Ovary (tissue), 3 donors: Measurements from ENCODE around the gene TMEM62.

Source experiments
- CTCF ChIP-seq, 3 donors: fragments of 450-650 bp in 2 of 3; fragments of 200-600 bp in 1 of 3; IDR thresholded peaks; one replicate each; pipeline versions ENCODE4 v1.5.1 to v1.8.0; 2016 to 2022; ENCODE audit warnings: antibody characterized with exemption in 3 of 3, mild to moderate bottlenecking in 1 of 3
- EP300 ChIP-seq: sonication (generic); formaldehyde crosslinking; IDR thresholded peaks from one replicate; pipeline ENCODE4 v1.6.1; 2017; ENCODE audit warnings: antibody characterized with exemption
- POLR2A ChIP-seq: fragments of 450-650 bp; IDR thresholded peaks from one replicate; pipeline ENCODE4 v1.6.1; 2017; ENCODE audit warnings: antibody characterized with exemption, mild to moderate bottlenecking, moderate library complexity
- donor health status: DM: no; HTN: no; CAD: no.

- TF ChIP-seq CTCF (IDR thresholded peaks at IDR 0.05) (no peak), POLR2A (no peak), EP300 (no peak)
Observed at GRCh38 chr15:43095708-43096347, 37.6 kb upstream of the TMEM62 start.
